H1 (cell line): ENCODE measurements around the gene COL19A1. TPM values are rescaled to one million over a fixed set of nuclear protein-coding genes. Genes with fewer than 3 reads are reported as not detected.

Source experiments
- CHD7 ChIP-seq: fragments of 300-600 bp; sonication (generic); IDR thresholded peaks from 2 replicates; pipeline ENCODE4 v1.7.1; 2012; ENCODE audit warnings: low read length, moderate library complexity, mild to moderate bottlenecking, inconsistent platforms; ENCODE audit not compliant: insufficient replicate concordance
- CTBP2 ChIP-seq: IDR thresholded peaks from 2 replicates; pipeline ENCODE4 v1.7.0; 2011; ENCODE audit warnings: borderline replicate concordance, mild to moderate bottlenecking, moderate library complexity, mixed read lengths, low read length; ENCODE audit not compliant: insufficient read depth, insufficient read length
- EZH2 ChIP-seq: fragments of 200-600 bp; sonication (generic); IDR thresholded peaks from 2 replicates; pipeline ENCODE4 v1.7.1; 2012; ENCODE audit warnings: low read depth, mild to moderate bottlenecking, moderate library complexity, low read length, inconsistent platforms; ENCODE audit not compliant: severe bottlenecking
- HDAC6 ChIP-seq: IDR thresholded peaks from one replicate; pipeline ENCODE4 v1.7.1; 2012; ENCODE audit warnings: low read depth, mild to moderate bottlenecking, inconsistent platforms, low read length, moderate library complexity
- MAFK ChIP-seq: IDR thresholded peaks from 2 replicates; pipeline ENCODE4 v1.6.1; 2012; ENCODE audit warnings: low read depth, mild to moderate bottlenecking, improper control_type of control experiment, low read length
- MAX ChIP-seq: IDR thresholded peaks from 2 replicates; pipeline ENCODE4 v1.6.1; 2012; ENCODE audit warnings: inconsistent platforms
- POLR2AphosphoS5 ChIP-seq: IDR thresholded peaks from 2 replicates; pipeline ENCODE4 v1.6.1; 2011; ENCODE audit warnings: low read depth, low read length
- POU5F1 ChIP-seq: IDR thresholded peaks from 2 replicates; pipeline ENCODE4 v1.6.1; 2011; ENCODE audit warnings: low read depth, mild to moderate bottlenecking, low read length, moderate library complexity
- SIN3A ChIP-seq, 2 experiments: IDR thresholded peaks in 1 of 2; conservative IDR thresholded peaks in 1 of 2; 2 replicates each; pipeline ENCODE4 v1.6.1; 2011 to 2012; ENCODE audit warnings: low read length in 2 of 2, improper control_type of control experiment in 1 of 2, low read depth in 1 of 2, mild to moderate bottlenecking in 1 of 2
- TEAD4 ChIP-seq: IDR thresholded peaks from 2 replicates; pipeline ENCODE4 v1.6.1; 2012; ENCODE audit warnings: low read depth, low read length, inconsistent platforms, mixed read lengths
- YY1 ChIP-seq: IDR thresholded peaks from 2 replicates; pipeline ENCODE4 v1.6.1; 2011; ENCODE audit warnings: low read depth, mild to moderate bottlenecking, low read length
- ZNF274 ChIP-seq: IDR thresholded peaks from 2 replicates; pipeline ENCODE4 v1.7.0; 2012; ENCODE audit warnings: low read length, borderline replicate concordance; ENCODE audit errors: extremely low read depth
- polyA plus RNA-seq, 7 experiments: library from polyadenylated mRNA; depleted of rRNA in 3 of 7; stranded (reverse) in 5 of 7; unstranded in 2 of 7; fragments of >200 nt in 5 of 7; fragments of 200-250 nt in 2 of 7; gene quantifications; 1 replicate in 5 of 7; 2 replicates in 1 of 7; 4 replicates in 1 of 7; pipeline versions ENCODE4 v1.2.1 to v1.2.3, GENCODE V29; 2011 to 2013; ENCODE audit warnings: missing spikeins in 2 of 7, mixed read lengths in 2 of 7
- total RNA-seq: library from RNA; stranded (reverse); fragmentation: NEBNext Ultra II Directional; extraction: Animal tissue kit (Norgen Biotek cat#: 25700); gene quantifications from 2 replicates; pipeline ENCODE4 v1.2.1, GENCODE V29; 2021

COL19A1 gene
- total and polyA plus RNA-seq, 2 of the 8 experiments (the other 6 are each of a cell fraction or from before 2014, with no cell fraction given), result not detected

- TF ChIP-seq CHD7, result no peak
- no peak for TF ChIP-seq SIN3A (conservative IDR thresholded peaks at IDR 0.05 in 1 of 2, IDR thresholded peaks at IDR 0.05 in 1 of 2; ENCODE audit: low read depth in 1 of 2, low read length in 2 of 2)
- no peak for TF ChIP-seq TEAD4
- TF ChIP-seq HDAC6, result no peak
- no peak for TF ChIP-seq POU5F1
- no peak for TF ChIP-seq EZH2
- TF ChIP-seq ZNF274, result no peak
- TF ChIP-seq MAFK, result no peak
- no peak for TF ChIP-seq CTBP2
- no peak for TF ChIP-seq POLR2AphosphoS5
- no peak for TF ChIP-seq MAX
- TF ChIP-seq YY1, result no peak
These were observed 258.1 kb downstream of the COL19A1 start (continued) for GRCh38 chr6:70124443-70124842.
